Neural progenitor cell (in vitro differentiated cells): ENCODE measurements around the gene PHKA2. TPM values are rescaled to one million over a fixed set of nuclear protein-coding genes. Genes with fewer than 3 reads are reported as not detected.
A peak's percentile ranks its signal among the peaks of the same experiment; 100 is the strongest.

Experiments
- DNase-seq: peaks from one replicate; pipeline ENCODE4 v3.0.0-alpha.2; 2016; ENCODE audit warnings: low spot score
- H2AFZ ChIP-seq: fragments of 200-600 bp; sonication (generic); replicated peaks from 2 replicates; pipeline ENCODE4 v1.6.1; 2016; ENCODE audit warnings: antibody characterized with exemption
- H3F3A ChIP-seq: fragments of 200-600 bp; sonication (generic); 2 replicates; pipeline ENCODE4 v1.6.1; 2016; ENCODE audit warnings: antibody characterized with exemption, low read depth
- H3K27ac ChIP-seq: fragments of 200-600 bp; sonication (generic); 2 replicates; pipeline ENCODE4 v1.5.1; 2016; ENCODE audit warnings: mild to moderate bottlenecking
- H3K27me3 ChIP-seq: fragments of 200-600 bp; sonication (generic); 2 replicates; pipeline ENCODE4 v1.6.1; 2016; ENCODE audit warnings: mild to moderate bottlenecking, moderate library complexity
- H3K36me3 ChIP-seq: fragments of 200-600 bp; sonication (generic); 2 replicates; pipeline ENCODE4 v1.5.1; 2016
- H3K4me1 ChIP-seq: fragments of 200-600 bp; sonication (generic); 2 replicates; pipeline ENCODE4 v1.6.1; 2016; ENCODE audit warnings: mixed run types
- H3K4me2 ChIP-seq: fragments of 200-600 bp; sonication (generic); 2 replicates; pipeline ENCODE4 v1.6.1; 2016
- H3K4me3 ChIP-seq: fragments of 200-600 bp; sonication (generic); 2 replicates; pipeline ENCODE4 v1.5.1; 2016
- H3K79me2 ChIP-seq: fragments of 200-600 bp; sonication (generic); 2 replicates; pipeline ENCODE4 v1.6.1; 2016; ENCODE audit warnings: low read depth
- H3K9ac ChIP-seq: fragments of 200-600 bp; sonication (generic); 2 replicates; pipeline ENCODE4 v1.6.1; 2016
- H3K9me3 ChIP-seq: fragments of 200-600 bp; sonication (generic); 2 replicates; pipeline ENCODE4 v1.5.1; 2016; ENCODE audit warnings: low read depth
- H4K20me1 ChIP-seq: fragments of 200-600 bp; sonication (generic); 2 replicates; pipeline ENCODE4 v1.6.1; 2016; ENCODE audit warnings: low read depth
- H3K27ac Mint-ChIP-seq: 3 replicates; pipeline ENCODE4 v1.8.0; 2021; ENCODE audit warnings: mixed read lengths
- H3K27me3 Mint-ChIP-seq: 2 replicates; pipeline ENCODE4 v1.8.0; 2022; ENCODE audit warnings: low read depth, mild to moderate bottlenecking, inconsistent platforms, moderate library complexity, mixed read lengths; ENCODE audit not compliant: insufficient read depth
- H3K36me3 Mint-ChIP-seq: 3 replicates; pipeline ENCODE4 v1.8.0; 2021; ENCODE audit warnings: mixed read lengths
- H3K4me1 Mint-ChIP-seq: 3 replicates; pipeline ENCODE4 v1.8.0; 2021; ENCODE audit warnings: mixed read lengths
- H3K4me3 Mint-ChIP-seq: 3 replicates; pipeline ENCODE4 v1.8.0; 2021; ENCODE audit warnings: mild to moderate bottlenecking, moderate library complexity, mixed read lengths
- H3K9me3 Mint-ChIP-seq: 3 replicates; pipeline ENCODE4 v1.8.0; 2020; ENCODE audit warnings: mixed read lengths
- EZH2 ChIP-seq: fragments of 200-600 bp; sonication (generic); IDR thresholded peaks from 2 replicates; pipeline ENCODE4 v1.6.1; 2017; ENCODE audit warnings: antibody characterized with exemption, mild to moderate bottlenecking, moderate library complexity
- EZH2phosphoT487 ChIP-seq: fragments of 200-600 bp; sonication (generic); IDR thresholded peaks from 2 replicates; pipeline ENCODE4 v1.6.1; 2017; ENCODE audit warnings: antibody characterized with exemption
- total RNA-seq: library from RNA; depleted of rRNA; stranded (reverse); fragments of >200 nt; gene quantifications from 2 replicates; pipeline ENCODE4 v1.2.3, GENCODE V29; 2015; ENCODE audit warnings: low replicate concordance
- TF ChIP-seq, protein P1 (sequence below): fragments of 200-600 bp; sonication (generic); IDR thresholded peaks from 2 replicates; pipeline ENCODE4 v1.5.1; 2017; ENCODE audit warnings: antibody characterized with exemption, mild to moderate bottlenecking

PHKA2 gene
- total RNA-seq, 1 donor from 2014 or later: 18.2 TPM

GRCh38 chrX:18998653-18999052 is 14.7 kb upstream of the PHKA2 start:
- Histone ChIP-seq H3K4me3 (no peak overlapping the region), H3K4me2 (no peak overlapping the region), H3K4me1 (peaks cover 4% of the 10 kb centered on the region), H3K27ac (no peak overlapping the region), H3F3A (peaks cover 16% of the 10 kb centered on the region), H4K20me1 (no peaks in the 10 kb centered on the region), H3K79me2 (no peaks in the 10 kb centered on the region), H3K36me3 (no peaks in the 10 kb centered on the region), H3K9me3 (no peaks in the 10 kb centered on the region), H3K27me3 (no peaks in the 10 kb centered on the region), H2AFZ (no peak overlapping the region), H3K9ac (no peak overlapping the region)
- DNase-seq: no peak
- H3K27me3 Mint-ChIP-seq: no peaks in the 10 kb centered on the region
- H3K27ac Mint-ChIP-seq: no peak overlapping the region
- no peaks in the 10 kb centered on the region for H3K36me3 Mint-ChIP-seq
- TF ChIP-seq, protein P1, sequence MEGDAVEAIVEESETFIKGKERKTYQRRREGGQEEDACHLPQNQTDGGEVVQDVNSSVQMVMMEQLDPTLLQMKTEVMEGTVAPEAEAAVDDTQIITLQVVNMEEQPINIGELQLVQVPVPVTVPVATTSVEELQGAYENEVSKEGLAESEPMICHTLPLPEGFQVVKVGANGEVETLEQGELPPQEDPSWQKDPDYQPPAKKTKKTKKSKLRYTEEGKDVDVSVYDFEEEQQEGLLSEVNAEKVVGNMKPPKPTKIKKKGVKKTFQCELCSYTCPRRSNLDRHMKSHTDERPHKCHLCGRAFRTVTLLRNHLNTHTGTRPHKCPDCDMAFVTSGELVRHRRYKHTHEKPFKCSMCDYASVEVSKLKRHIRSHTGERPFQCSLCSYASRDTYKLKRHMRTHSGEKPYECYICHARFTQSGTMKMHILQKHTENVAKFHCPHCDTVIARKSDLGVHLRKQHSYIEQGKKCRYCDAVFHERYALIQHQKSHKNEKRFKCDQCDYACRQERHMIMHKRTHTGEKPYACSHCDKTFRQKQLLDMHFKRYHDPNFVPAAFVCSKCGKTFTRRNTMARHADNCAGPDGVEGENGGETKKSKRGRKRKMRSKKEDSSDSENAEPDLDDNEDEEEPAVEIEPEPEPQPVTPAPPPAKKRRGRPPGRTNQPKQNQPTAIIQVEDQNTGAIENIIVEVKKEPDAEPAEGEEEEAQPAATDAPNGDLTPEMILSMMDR: no peak
- no peak for TF ChIP-seq EZH2
- TF ChIP-seq EZH2phosphoT487: no peak
- peaks cover 5% of the 10 kb centered on the region for H3K4me1 Mint-ChIP-seq
- H3K9me3 Mint-ChIP-seq: no peaks in the 10 kb centered on the region
- no peak overlapping the region for H3K4me3 Mint-ChIP-seq

GRCh38 chrX:18997916-18998315 is 14.0 kb upstream of the PHKA2 start:
- Histone ChIP-seq H4K20me1 (no peaks in the 10 kb centered on the region), H3F3A (peaks cover 16% of the 10 kb centered on the region), H3K36me3 (no peaks in the 10 kb centered on the region), H3K4me3 (no peak overlapping the region), H3K9me3 (no peaks in the 10 kb centered on the region), H3K79me2 (no peaks in the 10 kb centered on the region), H3K4me2 (peak overlapping the region; percentile 11), H3K27ac (no peak overlapping the region), H3K9ac (no peak overlapping the region), H2AFZ (no peak overlapping the region), H3K4me1 (peaks cover 4% of the 10 kb centered on the region), H3K27me3 (no peaks in the 10 kb centered on the region)
- H3K27me3 Mint-ChIP-seq: no peaks in the 10 kb centered on the region
- no peak overlapping the region for H3K4me3 Mint-ChIP-seq
- H3K36me3 Mint-ChIP-seq: no peaks in the 10 kb centered on the region
- H3K9me3 Mint-ChIP-seq: no peaks in the 10 kb centered on the region
- peak; percentile 40 for DNase-seq
- TF ChIP-seq, protein P1: no peak
- no peak for TF ChIP-seq EZH2
- TF ChIP-seq EZH2phosphoT487: no peak
- H3K4me1 Mint-ChIP-seq: peaks cover 5% of the 10 kb centered on the region
- H3K27ac Mint-ChIP-seq: no peak overlapping the region

GRCh38 chrX:18996536-18996935 is 12.6 kb upstream of the PHKA2 start:
- Histone ChIP-seq H3K9ac (no peak overlapping the region), H2AFZ (no peak overlapping the region), H4K20me1 (no peaks in the 10 kb centered on the region), H3K4me1 (peaks cover 4% of the 10 kb centered on the region), H3F3A (peaks cover 16% of the 10 kb centered on the region), H3K4me3 (no peak overlapping the region), H3K27me3 (no peaks in the 10 kb centered on the region), H3K36me3 (no peaks in the 10 kb centered on the region), H3K9me3 (no peaks in the 10 kb centered on the region), H3K4me2 (no peak overlapping the region), H3K27ac (no peak overlapping the region), H3K79me2 (no peaks in the 10 kb centered on the region)
- DNase-seq: no peak
- no peaks in the 10 kb centered on the region for H3K27me3 Mint-ChIP-seq
- no peaks in the 10 kb centered on the region for H3K36me3 Mint-ChIP-seq
- TF ChIP-seq EZH2phosphoT487: no peak
- TF ChIP-seq, protein P1: no peak
- TF ChIP-seq EZH2: no peak
- H3K4me3 Mint-ChIP-seq: no peak overlapping the region
- no peaks in the 10 kb centered on the region for H3K9me3 Mint-ChIP-seq
- H3K27ac Mint-ChIP-seq: no peak overlapping the region
- peaks cover 5% of the 10 kb centered on the region for H3K4me1 Mint-ChIP-seq
